HG03558 (cell line): ENCODE results near the gene SNX25.
A peak's percentile ranks its signal among the peaks of the same experiment; 100 is the strongest.
"Not testable (repeated sequence)": the region's sequence is repeated elsewhere in the genome, so short reads cannot be mapped to it uniquely, and the experiment has no call there.

Experiments used
- ATAC-seq: cut with Tn5 transposase; IDR thresholded peaks from one replicate; pipeline ENCODE4 v1.9.1; 2021; ENCODE audit warnings: moderate number of reproducible peaks; ENCODE audit not compliant: unreplicated experiment; ENCODE audit errors: extremely low read depth

SNX25 gene

DNA sequence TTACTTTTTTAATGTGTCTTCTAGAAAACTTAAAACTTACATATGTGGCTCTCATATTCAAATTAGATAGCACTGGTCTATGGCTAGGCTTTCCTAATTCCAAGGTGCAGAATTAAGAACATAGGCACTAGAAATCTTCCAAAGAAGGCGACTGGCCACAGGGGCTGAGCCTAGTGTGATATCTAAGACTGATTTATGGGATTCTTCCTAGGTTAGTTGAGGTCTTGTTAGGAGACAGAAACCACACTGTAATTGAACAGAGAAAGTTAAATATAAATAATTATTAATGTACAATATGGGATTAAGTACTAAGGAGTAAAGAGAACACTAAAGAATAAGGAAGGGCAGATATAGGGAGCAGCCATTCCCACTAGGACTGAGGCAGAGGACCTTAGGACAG is 48.3 kb downstream of the SNX25 start:
- no peak for ATAC-seq

DNA sequence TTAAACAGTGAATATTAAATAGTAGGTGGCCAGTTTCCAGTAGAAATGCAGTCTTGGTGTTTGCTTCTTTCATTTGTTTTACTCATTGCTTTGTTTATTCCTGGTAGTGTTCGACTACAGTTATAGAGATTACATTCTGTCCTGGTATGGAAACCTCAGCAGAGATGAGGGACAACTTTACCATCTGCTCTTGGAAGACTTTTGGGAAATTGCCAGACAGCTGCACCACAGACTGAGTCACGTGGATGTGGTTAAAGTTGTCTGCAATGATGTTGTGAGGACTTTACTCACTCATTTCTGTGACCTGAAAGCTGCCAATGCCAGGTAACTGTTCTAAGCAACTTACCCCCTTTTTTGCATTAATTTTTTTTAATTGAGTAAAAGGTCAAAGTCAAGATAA is 49.3 kb downstream of the SNX25 start:
- ATAC-seq, result not testable (repeated sequence)

DNA sequence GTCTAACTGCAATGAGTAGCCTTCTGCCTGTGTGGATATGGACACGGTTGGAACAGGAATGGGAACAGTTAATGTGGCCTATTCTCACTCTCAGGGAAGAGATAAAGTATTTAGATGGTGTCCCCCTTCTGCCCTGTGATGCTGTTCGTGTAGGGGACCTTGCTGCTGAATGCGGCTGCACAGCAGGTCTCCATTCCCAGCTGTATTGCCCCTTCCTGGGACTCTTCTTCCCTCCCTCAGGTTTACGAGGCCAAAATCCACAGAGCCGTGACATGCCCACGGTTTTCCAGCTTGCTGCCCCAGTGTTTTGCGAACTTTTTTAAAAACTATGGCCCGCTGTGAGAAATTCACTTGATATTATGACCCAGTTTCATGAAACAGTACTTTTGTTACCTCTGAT is 50.3 kb downstream of the SNX25 start:
- ATAC-seq, result no peak

DNA sequence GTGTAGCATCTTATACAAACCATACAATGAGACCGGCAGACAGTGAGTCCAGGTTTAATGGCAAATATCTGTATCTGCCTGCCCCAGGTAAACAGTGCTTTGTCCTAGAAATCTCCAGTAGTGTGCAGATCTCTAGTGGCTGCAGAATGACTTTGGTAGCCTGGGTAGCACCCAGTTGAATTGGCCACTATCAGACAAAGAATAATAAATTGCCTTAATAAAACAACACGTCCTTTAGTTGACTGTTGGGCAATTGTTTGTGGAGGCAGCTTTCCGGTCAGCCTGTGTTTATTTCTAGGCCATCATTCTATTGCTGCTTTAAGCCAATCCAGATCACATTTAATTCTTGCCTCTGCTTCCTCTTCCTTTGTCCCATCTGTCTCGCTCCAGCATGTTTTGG is 52.5 kb downstream of the SNX25 start:
- ATAC-seq, result no peak

DNA sequence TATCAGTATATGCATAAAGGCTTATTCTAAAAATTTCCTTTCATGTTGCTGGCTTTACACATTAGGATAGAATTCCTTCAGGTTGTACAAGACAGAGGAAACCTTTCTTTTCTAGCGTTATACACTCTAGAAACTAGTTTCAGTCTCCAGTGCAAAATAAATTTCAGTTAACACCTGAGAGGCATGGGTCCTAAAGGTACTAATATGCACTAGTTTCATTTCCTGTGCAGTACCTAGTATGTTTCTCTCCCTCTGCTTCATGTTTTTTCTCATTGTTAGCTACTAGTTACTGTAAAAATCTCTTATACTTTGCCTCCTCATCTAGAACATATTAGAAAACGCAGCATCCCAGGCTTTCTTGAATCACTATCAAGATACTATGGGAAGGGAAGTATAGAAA is 54.0 kb downstream of the SNX25 start:
- ATAC-seq, result peak; percentile 45

DNA sequence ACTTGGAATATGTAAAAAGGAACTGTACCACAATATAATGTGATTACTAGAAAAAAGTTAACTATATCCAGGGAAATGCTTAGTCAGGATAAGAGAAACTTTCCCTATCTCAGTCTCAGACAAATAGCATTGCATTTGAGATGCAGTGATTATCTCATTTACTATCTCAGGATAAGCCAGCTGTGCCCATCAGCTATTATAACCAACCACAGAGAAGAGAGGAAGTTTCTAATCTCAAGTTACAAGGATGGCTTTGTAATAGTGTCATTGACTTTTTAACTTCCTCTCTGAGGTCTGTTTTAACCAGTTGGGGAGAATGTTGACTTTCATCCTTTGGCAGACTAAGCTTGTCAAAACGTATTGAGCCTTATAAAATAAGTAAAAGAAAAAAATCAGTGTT is 56.5 kb downstream of the SNX25 start:
- ATAC-seq, result peak; percentile 78

DNA sequence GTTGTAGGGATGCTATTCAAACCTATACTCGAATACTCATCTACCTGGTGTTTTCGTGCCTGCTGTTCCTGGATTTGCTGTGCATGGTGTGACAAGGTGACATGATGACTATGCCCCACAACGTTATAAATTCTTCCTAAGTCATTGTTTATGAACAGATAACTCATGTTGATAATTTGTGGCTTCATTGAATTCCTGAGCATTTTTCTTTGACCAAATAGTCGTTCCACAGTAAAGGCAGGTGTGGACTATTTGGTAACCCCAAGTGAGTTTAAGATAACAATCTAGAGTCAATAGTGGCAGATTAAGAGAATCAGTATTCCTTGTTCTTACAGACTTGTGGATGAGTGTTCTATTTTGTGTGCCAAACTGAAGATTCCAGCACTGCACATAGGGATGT is 59.9 kb downstream of the SNX25 start:
- no peak for ATAC-seq

DNA sequence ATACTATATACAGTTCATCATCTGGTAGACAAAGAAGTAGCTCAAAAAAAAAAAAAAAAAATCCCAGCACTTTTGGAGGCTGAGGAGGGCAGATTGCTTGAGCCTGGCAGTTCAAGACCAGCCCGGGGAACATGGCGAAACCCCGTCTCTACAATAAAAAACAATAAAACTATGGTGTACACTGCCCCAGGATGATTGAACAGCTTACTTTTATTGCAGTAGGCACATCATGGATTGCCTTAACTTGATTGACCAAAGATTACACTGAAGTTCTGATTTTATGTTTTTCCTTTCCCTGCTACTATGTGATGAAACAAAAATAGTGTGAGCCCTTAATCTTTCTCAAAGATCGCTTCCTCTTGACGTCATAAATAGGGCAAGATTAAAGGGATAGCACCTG is 60.6 kb downstream of the SNX25 start:
- ATAC-seq, result no peak

DNA sequence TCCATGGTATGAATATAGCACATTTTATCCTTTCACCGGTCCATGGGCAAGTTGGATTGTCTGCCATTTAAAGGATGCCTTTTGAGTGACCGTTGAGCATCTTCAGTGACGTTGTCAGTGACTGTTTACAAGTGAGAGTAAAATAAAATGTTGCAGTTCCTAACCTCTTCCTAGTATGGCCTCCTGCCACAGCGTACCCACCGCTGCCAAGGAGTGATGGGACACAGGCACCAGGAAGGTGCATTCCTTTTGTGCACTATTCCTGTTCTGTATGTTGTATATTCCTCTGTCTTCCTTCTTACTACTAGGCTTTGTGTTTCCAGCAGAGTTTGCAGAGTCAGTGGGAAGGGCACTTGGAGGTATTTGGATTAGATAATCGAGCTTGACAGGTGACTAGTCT is 61.5 kb downstream of the SNX25 start:
- no peak for ATAC-seq

DNA sequence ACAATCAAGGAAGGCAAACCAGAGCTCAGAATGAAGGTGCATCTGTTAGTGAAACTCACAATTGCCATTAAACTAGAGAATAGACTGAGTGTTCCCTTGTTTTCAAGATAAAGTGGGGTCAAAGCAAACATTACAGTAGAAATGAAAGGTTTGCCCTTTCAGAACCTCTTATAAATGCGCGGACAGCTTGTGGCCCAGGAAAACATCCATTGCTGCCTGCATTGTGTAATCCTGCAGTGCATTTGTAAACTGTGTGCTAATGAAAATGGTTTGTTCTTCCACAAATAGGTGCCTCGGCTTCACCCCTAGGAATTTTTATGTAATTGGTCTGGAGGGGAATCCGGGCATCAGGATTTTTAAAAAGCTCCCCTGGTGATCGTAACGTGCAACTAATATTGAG is 62.8 kb downstream of the SNX25 start:
- ATAC-seq, result no peak

DNA sequence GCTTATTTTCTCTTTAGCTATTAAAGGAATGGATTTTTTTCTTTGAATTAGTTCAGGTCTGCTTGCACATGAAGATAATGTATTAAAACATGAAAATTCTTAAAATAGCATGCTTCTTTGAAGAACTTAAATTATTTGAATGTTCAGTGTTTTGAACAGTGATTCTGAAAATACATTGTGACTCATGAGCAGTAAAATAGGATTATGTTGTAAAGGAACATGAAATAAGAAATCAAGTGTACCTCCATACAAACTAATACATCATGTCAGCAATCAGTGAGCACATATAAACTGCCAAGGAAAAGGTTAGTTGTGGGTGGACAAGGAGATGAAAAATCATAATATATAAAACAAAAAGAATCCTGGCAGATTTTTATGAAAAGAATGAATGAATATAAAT is 66.1 kb downstream of the SNX25 start:
- ATAC-seq, result no peak

DNA sequence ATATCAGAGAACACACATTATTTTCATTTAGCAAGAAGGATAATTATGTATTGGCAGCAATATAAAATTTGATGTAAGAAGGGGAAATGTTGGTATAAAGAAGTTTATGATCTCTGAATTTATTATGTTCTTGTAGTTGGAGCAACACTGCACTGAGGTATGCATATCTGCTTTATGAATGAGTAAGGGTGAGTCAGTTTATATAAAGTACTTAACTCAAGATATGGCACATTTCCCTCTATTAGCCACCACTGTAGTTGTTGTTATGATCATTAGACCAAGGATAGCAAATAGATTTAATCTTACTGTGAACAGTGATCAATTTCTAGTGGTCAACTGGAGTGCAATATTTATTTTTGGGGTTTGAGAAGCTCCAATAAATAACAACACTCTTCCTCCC is 66.6 kb downstream of the SNX25 start:
- ATAC-seq, result no peak

DNA sequence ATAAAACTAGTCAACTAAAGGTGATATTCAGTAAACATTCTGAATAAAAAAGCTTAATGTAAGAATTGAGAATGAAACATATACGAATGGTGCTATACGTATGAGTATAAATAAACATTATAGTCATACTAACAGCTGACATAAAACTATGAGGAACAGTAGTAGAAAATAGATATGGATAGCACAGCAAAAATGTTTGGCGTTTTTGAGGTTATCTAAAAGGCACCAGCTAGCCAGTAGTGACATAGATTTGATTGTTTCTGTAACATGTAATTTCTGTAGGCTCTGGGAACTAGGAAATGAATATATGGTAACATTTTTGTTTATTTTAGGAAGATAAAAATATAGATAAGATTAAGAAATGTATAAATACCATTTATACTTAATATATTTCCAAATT is 69.3 kb downstream of the SNX25 start:
- ATAC-seq, result no peak

DNA sequence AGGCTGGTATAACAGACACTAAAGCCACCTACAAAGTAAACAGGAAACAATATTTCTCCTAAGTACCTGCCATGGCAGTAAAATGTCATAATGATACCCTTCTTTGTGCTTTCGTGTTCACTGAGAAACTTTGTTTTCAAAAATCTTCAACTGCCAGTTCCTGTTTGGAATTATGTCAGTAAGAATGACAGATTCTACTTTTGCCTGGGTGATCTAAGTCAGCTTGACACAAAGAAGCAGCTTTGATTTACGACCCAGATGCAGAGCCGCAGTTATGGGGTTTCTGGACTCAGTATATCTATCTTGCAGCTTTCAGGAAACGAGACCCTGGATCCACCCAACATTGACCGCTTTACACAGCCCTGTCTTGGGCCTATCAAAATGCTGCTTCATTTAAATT is 71.2 kb downstream of the SNX25 start:
- no peak for ATAC-seq

DNA sequence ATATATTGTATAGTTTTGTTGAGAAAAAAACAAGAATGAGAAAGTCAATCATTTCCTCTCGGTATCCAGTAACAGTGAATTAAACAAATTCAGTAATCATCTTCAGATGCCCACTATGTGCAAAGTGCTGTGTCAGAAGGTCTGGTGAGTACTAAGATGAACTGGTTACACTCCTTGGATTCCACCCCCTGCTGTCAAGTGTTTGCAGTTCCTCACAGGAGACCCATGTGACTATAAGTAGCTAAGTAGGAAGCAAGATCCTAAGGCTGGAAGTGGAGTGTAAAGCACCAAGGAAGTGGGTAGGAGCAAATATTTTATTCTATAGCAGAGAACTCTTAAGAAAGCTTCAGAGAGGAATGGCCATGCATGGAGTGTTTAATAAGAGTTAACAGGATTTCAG is 73.6 kb downstream of the SNX25 start:
- ATAC-seq, result no peak

DNA sequence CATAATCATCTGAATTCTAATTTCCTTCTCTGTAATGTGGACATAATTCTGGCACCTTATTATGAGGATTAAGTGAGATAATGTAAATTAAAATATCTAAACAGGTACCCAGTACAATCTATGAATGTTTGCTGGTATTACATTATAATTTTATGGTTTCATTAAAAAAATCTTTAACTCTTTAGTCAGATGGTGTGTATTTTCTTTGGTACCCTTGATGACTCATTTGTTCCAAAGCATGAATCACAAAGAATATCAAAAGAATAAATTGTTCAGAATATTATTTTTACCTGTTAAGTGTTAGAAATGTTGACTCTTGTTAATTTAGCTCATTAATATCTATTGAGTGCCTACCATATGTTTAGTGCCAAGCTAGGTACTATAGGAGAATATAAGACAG is 74.3 kb downstream of the SNX25 start:
- no peak for ATAC-seq

DNA sequence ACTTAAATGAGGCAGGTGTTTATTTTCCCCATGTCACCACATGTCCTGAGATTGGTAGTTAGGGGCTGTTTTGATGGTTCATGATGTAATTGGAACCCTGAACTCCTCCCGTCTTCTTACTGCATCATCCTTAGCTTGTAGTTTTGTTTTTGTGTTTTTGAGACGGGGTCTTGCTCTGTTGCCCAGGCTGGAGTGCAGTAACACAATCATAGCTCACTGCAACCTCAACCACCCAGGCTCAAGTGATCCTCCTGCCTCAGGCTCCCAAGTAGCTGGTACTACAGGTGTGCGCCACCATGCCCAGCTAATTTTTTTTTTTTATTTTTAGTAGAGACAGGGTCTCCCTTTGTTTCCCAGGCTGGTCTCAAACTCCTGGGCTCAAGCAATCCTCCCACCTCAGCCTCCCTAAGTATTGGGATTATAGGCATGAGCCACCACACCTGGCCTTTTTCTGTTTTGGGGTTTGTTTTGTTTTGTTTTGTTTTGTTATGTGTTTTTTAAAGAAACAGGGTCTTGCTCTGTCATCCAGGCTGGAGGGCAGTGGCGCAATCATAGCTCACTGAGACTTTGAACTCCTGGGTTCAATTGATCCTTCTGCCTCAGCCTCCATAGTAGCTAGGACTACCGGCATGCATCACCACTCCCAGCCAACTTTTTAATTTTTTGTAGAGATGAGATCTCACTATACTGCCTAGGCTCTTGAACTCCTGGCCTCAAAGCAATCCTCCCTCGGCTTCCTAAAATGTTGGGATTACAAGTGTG is 76.4 kb downstream of the SNX25 start:
- ATAC-seq, result no peak

DNA sequence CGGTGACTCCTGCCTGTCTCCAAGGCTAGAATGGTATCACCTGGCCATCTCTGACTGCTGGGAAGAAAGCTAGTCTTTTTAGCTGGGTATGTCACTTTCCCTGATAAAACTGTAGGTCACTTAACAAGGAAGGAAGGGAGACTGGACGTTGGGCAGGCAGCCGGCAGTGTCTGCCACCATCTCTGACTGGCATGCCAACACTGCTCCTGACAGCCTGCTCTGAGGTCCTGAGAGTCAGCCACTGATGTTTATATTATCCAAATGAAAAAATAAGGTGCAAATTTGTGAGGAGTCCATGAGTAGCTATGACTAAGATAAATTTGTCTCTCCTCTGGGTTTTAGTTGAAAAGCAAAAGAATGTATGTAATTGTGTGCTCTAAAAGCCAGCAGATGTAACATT is 77.2 kb downstream of the SNX25 start:
- no peak for ATAC-seq

DNA sequence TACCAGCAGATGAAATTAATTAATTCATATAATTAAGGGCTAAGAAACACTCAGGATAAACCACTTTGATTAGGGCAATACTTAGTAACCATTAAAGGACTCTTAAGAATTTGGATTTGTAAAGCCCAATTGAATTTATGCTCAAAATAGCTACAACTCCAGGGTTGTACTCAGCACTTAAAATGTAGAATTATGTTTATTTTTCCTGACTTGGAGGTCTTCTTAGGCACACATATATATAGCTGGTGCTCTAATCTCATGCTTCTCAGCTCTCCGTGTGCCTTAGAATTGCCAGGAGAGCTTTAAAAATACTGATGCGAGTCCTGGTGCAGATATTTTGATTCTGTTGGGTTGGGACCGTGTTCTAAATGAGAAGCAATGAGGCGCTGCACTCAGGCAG is 77.6 kb downstream of the SNX25 start:
- no peak for ATAC-seq

DNA sequence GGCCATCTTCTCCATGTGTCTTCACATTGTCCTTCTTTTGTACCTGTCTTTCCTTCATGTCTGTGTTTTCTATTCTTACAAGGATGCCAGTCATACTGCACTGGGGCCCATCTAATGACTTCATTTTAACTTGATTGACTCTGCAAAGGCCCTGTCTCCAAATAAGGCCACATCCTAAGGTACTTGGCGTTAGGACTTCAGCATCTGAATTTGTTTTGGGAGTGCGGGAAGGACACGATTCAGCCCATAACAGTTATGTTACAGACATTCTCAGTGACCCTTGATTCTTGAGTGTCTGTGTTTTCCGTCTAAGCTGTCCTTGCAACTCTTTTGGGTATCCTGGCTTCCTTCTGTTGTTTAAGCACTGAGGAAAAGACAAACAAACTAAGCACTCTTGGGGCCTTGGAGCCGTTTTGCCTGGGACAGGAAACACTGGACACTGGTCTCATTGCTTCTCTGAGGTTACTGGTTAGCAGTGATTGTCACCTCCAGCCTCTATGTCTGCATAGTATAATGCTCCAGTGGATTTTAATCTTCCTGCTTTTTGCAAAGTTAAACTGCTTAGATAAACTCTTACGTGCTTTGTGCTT is 80.7 kb downstream of the SNX25 start:
- no peak for ATAC-seq

DNA sequence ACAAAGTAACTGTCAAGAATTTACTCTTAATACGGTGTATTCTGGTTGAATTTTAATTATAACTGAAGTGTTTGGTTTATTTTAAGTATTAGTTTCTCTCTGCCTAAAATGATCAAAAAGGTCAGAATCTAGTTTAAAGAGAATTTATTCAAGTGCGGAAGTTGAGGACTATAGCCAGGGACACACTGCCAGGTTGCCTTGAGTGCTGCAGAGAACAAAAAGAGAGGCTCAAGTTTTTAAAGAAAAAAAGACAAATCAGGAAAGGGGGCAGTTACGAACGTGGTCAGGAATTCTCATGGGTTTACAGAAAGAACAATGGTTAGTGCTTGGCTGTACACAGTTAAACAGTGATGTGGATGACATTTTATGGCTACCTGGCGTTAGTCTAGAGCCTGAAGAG is 81.3 kb downstream of the SNX25 start:
- ATAC-seq, result no peak

DNA sequence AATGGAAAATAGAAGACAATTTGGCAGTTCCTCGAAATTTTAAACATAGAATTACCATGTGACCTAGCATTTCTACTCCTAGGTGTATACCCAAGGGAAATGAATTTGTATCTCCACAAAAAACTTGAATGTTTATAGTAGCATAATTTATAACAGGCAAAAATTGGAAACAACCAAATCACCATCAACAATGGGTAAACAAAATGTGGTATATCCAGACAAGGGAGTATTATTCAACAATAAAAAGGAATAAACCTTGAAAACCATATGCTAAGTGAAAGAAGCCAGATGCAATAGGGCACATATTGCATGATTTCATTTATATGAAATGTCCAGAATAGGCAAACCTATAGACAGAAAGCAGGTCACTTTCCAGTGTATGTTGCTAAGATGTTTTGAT is 83.8 kb downstream of the SNX25 start:
- ATAC-seq, result no peak
